SU-DHL-6 (cell line): Measurements from ENCODE around the gene ATP6V0D1.

ENCODE experiments used
- H2AFZ ChIP-seq: fragments of 200-600 bp; sonication (generic); 2 replicates; pipeline ENCODE4 v1.6.1; 2014; ENCODE audit warnings: low read depth, mild to moderate bottlenecking, moderate library complexity, mixed read lengths, antibody characterized with exemption, low read length; ENCODE audit not compliant: severe bottlenecking
- H3F3A ChIP-seq: fragments of 200-600 bp; shearing (Covaris generic); 2 replicates; pipeline ENCODE4 v1.6.0; 2016; ENCODE audit warnings: antibody characterized with exemption, mild to moderate bottlenecking; ENCODE audit not compliant: insufficient read depth
- H3K27ac ChIP-seq: fragments of 200-600 bp; sonication (generic); 2 replicates; pipeline ENCODE4 v1.5.1; 2016; ENCODE audit warnings: low read depth, mild to moderate bottlenecking, low read length, moderate library complexity, mixed read lengths
- H3K27me3 ChIP-seq: fragments of 200-600 bp; sonication (generic), shearing (Covaris generic); 2 replicates; pipeline ENCODE4 v1.6.0; 2014; ENCODE audit warnings: mild to moderate bottlenecking, low read length
- H3K36me3 ChIP-seq: fragments of 200-600 bp; sonication (generic); 2 replicates; pipeline ENCODE4 v1.6.1; 2014; ENCODE audit warnings: mild to moderate bottlenecking, low read length, mixed read lengths
- H3K4me2 ChIP-seq: fragments of 300-600, 200-600 bp; shearing (Covaris generic), sonication (generic); 2 replicates; pipeline ENCODE4 v1.6.0; 2014; ENCODE audit warnings: low read length, low read depth, mild to moderate bottlenecking; ENCODE audit not compliant: poor library complexity, severe bottlenecking
- H3K4me3 ChIP-seq: fragments of 200-600 bp; sonication (generic); 2 replicates; pipeline ENCODE4 v1.5.1; 2014; ENCODE audit warnings: antibody characterized with exemption, low read length, mild to moderate bottlenecking, mixed read lengths; ENCODE audit not compliant: insufficient read depth, poor library complexity, severe bottlenecking
- H3K79me2 ChIP-seq: fragments of 200-600 bp; sonication (generic); 2 replicates; pipeline ENCODE4 v1.6.1; 2014; ENCODE audit warnings: mild to moderate bottlenecking, low read length, moderate library complexity; ENCODE audit not compliant: insufficient read depth
- H3K9ac ChIP-seq: fragments of 200-600 bp; sonication (generic); 2 replicates; pipeline ENCODE4 v1.7.0; 2014; ENCODE audit warnings: mild to moderate bottlenecking, low read length
- H3K9me2 ChIP-seq: fragments of 200-600 bp; sonication (generic); replicated peaks from 2 replicates; pipeline ENCODE4 v1.6.1; 2014; ENCODE audit warnings: low read length; ENCODE audit not compliant: insufficient read depth
- H3K9me3 ChIP-seq: fragments of 200-600 bp; sonication (generic); 2 replicates; pipeline ENCODE4 v1.6.1; 2014; ENCODE audit warnings: low read length, mixed read lengths; ENCODE audit not compliant: insufficient read depth
- H4K20me1 ChIP-seq: fragments of 200-600 bp; sonication (generic); 2 replicates; pipeline ENCODE4 v1.6.1; 2014; ENCODE audit warnings: low read depth, mild to moderate bottlenecking, antibody characterized with exemption, low read length, moderate library complexity, mixed read lengths
- EZH2phosphoT487 ChIP-seq: fragments of 200-600 bp; sonication (generic), shearing (Covaris generic); conservative IDR thresholded peaks from 2 replicates; pipeline ENCODE4 v1.6.1; 2018; ENCODE audit warnings: mild to moderate bottlenecking, antibody characterized with exemption, low read length, moderate library complexity, mixed read lengths
- TF ChIP-seq, protein P1 (sequence below): fragments of 200-600 bp; sonication (generic); IDR thresholded peaks from one replicate; pipeline ENCODE4 v1.5.1; 2017; ENCODE audit warnings: antibody characterized with exemption, mild to moderate bottlenecking, low read length, moderate library complexity; ENCODE audit not compliant: insufficient read depth, poor library complexity, severe bottlenecking

The ATP6V0D1 gene

DNA sequence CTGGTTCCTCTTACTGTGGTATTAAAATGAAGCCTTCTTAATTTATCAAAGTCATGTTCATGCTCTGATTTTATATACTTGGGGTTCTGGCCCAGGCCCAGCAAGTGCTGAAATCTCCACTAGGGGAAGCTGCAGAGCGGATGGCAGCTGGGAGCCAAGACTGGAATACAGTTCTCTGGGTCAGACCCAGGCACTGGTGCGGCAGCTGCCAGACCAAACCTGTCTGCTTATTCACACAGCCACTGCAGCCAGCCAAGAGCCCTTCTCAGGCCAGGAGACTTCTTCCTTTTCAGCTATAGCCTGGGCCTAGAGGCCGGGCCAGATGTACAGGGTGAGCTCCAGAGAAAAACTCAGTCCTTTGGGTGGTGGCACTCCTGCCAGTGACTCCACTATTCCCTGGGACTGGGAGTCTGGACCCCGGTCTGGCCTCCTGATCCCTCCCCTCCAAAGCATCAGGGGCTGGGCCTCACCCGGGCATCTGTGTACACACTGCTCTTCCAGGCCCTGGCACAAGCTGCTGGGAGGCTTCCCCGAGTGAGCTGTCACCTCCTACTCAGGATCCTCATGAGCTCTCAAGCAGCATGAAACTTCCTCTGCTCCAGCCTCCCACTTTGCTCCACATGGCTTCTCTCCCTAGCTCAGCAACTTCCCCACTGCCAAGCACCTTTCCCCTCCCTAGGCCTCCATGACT lies 24.4 kb downstream of the ATP6V0D1 start:
- no peak overlapping the region for H2AFZ ChIP-seq
- H3K4me2 ChIP-seq: no peak overlapping the region
- H3K9ac ChIP-seq: no peak overlapping the region
- H3K9me2 ChIP-seq: no peaks in the 10 kb centered on the region
- peaks cover 8% of the 10 kb centered on the region for H3K79me2 ChIP-seq
- no peak overlapping the region for H3K4me3 ChIP-seq
- H3K27me3 ChIP-seq: no peaks in the 10 kb centered on the region
- no peaks in the 10 kb centered on the region for H4K20me1 ChIP-seq
- no peaks in the 10 kb centered on the region for H3K36me3 ChIP-seq
- H3F3A ChIP-seq: no peaks in the 10 kb centered on the region
- TF ChIP-seq, protein P1, sequence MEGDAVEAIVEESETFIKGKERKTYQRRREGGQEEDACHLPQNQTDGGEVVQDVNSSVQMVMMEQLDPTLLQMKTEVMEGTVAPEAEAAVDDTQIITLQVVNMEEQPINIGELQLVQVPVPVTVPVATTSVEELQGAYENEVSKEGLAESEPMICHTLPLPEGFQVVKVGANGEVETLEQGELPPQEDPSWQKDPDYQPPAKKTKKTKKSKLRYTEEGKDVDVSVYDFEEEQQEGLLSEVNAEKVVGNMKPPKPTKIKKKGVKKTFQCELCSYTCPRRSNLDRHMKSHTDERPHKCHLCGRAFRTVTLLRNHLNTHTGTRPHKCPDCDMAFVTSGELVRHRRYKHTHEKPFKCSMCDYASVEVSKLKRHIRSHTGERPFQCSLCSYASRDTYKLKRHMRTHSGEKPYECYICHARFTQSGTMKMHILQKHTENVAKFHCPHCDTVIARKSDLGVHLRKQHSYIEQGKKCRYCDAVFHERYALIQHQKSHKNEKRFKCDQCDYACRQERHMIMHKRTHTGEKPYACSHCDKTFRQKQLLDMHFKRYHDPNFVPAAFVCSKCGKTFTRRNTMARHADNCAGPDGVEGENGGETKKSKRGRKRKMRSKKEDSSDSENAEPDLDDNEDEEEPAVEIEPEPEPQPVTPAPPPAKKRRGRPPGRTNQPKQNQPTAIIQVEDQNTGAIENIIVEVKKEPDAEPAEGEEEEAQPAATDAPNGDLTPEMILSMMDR: no peak
- TF ChIP-seq EZH2phosphoT487: no peak
- H3K27ac ChIP-seq: no peak overlapping the region
- no peaks in the 10 kb centered on the region for H3K9me3 ChIP-seq

GRCh38 chr16:67454852-67455251 lies 26.1 kb downstream of the ATP6V0D1 start:
- H3K79me2 ChIP-seq: no peaks in the 10 kb centered on the region; the same call in 1 of the 2 replicates
- H3K36me3 ChIP-seq: no peaks in the 10 kb centered on the region
- H3K27me3 ChIP-seq: no peaks in the 10 kb centered on the region
- no peak overlapping the region for H3K9ac ChIP-seq
- no peak overlapping the region for H3K4me2 ChIP-seq
- no peaks in the 10 kb centered on the region for H3K9me3 ChIP-seq
- H3K9me2 ChIP-seq: no peaks in the 10 kb centered on the region
- no peak overlapping the region for H3K27ac ChIP-seq
- H4K20me1 ChIP-seq: no peaks in the 10 kb centered on the region
- H3K4me3 ChIP-seq: no peak overlapping the region
- no peak overlapping the region for H2AFZ ChIP-seq
- TF ChIP-seq, protein P1: no peak
- no peak for TF ChIP-seq EZH2phosphoT487
- no peaks in the 10 kb centered on the region for H3F3A ChIP-seq

DNA sequence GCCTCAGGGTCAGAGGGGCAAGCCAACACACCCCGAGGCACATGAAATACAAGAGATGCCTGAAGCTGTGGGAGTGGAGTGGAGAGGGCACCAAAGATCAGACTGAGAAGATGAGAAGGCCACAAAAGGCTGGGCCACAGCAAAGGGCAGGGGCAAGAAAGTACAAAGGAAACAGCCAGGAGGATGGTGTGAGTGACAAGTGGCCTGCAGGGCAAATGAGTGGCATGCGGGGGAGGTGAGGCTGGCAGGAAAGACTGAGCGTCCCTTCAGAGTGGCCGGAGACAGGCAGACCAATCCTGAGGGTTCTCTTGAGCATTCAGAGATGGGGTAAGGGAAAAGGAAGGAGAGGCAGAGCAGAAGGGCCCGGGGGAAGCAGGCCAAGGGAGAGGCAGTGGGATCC lies 26.9 kb downstream of the ATP6V0D1 start:
- no peak overlapping the region for H2AFZ ChIP-seq
- H3K79me2 ChIP-seq: no peaks in the 10 kb centered on the region
- H3K27me3 ChIP-seq: no peaks in the 10 kb centered on the region
- TF ChIP-seq EZH2phosphoT487: no peak
- TF ChIP-seq, protein P1: no peak
- H3K9me2 ChIP-seq: no peaks in the 10 kb centered on the region
- H3F3A ChIP-seq: no peaks in the 10 kb centered on the region
- no peaks in the 10 kb centered on the region for H3K9me3 ChIP-seq
- no peak overlapping the region for H3K4me3 ChIP-seq
- H3K4me2 ChIP-seq: no peak overlapping the region
- no peaks in the 10 kb centered on the region for H3K36me3 ChIP-seq
- H3K9ac ChIP-seq: no peak overlapping the region
- no peak overlapping the region for H3K27ac ChIP-seq
- H4K20me1 ChIP-seq: no peaks in the 10 kb centered on the region
